GM21381 (cell line): ENCODE data around the gene ITPK1.

Source experiments
- ATAC-seq: cut with Tn5 transposase; IDR thresholded peaks from one replicate; pipeline ENCODE4 v1.9.1; 2021; ENCODE audit warnings: mild to moderate bottlenecking, moderate library complexity; ENCODE audit not compliant: unreplicated experiment

Gene ITPK1

DNA sequence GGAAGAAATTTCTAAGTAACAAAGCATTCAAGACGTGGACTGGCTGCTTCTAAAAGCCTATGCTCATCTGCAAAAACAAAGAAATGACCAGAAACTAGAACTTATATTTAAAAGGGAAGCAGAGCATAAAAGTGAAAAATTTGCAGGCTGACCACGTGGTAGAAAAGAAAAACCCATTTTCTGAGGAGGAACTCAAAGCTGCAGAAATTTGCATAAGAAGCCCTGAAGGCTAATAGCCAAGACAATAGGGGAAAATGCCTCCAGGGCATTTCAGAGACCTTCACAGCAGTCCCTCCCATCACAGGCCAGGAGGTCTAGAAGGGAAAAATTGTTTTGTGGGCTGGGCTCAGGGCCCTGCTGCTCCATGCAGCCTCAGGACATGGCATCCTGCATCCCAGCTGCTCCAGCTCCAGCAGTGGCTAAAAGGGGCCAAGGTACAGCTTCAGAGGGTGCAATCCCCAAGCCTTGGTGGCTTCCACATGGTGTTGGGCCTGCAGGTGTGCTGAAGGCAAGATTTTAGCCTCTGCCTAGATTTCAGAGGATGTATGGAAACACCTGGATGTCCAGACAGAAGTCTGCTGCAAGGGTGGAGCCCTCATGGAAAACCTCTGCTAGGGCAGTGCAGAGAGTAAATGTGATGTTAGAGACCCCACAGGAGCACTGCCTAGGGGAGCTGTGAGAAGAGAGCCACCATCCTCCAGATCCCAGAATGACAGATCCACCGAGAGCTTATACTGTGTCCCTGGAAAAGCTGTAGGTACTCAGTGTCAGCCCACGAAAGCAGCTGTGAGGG lies 137.3 kb downstream of the ITPK1 start:
- no peak for ATAC-seq

DNA sequence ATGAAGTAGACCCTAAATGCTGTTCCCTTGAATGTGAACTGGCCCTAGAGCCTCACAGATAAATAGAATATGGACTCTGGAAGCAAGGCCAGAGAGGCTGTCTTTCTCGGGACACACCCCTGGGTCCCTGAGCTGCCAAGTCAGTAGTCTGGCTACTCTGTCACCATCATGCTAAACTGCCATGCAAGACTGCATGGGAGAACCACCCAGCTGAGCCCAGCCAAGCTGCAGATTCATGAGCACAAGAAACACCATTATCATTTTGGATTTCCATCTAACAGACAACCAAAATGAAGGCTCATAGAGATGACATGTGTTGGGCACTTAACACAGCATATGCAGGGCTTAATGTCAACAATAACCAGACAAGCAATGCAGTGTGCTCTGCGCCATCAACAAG lies 139.5 kb downstream of the ITPK1 start:
- ATAC-seq, result no peak

DNA sequence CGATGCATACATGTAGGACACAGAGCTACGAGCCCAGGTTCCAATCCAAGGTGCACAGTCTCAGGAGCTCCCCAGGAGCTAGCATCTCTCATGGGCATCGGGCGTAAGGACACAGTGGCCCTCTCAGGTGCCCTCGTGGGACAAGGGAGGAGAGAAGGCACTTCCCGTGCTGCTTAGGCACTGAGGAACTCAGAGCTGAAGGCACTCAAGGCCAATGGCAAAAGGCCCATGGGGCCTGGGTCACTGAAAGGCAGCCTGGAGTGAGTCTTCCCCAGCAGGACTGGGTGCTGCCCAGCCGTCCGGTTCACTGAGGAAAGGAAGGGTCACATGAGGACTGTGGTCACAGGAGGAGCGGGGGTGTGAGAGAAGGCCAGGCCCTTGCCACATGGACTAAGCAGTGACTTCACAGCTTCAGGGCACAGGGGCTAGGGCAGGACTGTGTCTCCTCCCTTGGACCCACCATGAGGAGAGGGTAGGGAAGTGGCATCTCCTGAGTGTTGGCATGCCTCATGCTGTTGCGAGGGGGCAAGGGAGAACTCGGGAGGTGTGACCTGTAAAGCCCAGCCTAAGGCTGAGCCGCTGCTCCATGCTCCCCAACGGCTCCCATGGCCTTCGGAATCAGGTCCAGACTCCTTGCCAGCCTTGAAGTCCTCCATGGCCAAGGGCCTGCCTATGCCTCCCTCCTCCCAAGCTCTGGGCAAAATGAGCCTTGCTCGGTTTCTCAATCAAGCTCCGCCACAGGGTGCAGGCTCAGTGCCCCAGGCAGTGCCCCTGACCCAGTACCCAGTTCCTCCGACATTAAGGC lies 141.0 kb downstream of the ITPK1 start:
- ATAC-seq, result no peak

DNA sequence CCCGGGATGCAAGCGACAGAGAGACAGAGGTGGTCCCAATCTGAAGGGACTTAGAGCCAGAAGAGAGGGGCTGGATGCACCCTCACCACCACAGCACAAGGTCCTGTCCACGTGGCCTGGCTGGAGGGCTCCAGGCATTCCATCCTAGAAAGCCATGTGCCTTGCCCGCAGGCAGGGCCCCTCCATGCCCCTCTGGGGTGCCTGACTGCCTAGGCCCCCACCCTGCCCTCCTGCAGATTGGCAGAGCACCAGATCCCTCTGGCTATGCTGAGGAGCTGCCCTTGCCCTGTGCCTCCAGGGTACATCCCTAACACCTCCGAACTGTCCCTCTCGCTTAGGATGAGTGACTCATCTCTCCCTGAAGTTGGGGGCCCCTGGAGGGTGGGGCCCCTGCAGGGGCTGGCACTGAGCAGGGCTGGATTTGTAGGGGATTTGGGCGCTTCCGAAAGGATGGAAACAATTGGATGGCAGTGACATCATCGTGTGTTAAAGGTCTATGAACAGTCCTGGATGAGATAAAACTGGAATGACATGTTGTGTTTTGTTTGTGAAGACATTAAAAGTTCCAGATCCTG lies 141.8 kb downstream of the ITPK1 start:
- no peak for ATAC-seq

DNA sequence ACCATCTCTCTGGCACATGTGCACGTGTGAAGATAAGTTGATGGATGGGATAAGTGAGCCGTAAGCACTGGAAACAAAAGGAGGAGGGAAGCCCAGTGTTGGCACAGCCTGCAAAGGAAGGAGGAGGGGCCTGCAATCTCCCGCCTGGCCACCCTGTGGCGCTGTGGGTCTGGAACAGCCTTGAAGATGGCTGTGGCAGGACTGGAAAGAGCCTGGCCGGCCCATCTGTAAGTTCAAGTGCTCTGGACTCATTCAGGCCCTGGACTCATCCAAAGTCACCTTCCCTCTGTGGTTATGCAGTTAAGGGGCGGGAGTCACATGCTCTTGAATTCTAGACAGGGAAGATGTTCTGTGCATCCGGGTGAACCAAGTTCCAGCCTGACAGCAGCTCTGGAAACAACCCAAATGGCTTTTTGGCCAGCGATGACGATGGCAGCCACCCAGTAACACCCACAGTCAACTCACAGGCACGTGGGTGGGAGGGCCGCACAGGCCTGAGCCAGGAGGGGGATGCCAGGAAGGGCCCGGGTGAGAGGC lies 142.4 kb downstream of the ITPK1 start:
- ATAC-seq, result no peak

DNA sequence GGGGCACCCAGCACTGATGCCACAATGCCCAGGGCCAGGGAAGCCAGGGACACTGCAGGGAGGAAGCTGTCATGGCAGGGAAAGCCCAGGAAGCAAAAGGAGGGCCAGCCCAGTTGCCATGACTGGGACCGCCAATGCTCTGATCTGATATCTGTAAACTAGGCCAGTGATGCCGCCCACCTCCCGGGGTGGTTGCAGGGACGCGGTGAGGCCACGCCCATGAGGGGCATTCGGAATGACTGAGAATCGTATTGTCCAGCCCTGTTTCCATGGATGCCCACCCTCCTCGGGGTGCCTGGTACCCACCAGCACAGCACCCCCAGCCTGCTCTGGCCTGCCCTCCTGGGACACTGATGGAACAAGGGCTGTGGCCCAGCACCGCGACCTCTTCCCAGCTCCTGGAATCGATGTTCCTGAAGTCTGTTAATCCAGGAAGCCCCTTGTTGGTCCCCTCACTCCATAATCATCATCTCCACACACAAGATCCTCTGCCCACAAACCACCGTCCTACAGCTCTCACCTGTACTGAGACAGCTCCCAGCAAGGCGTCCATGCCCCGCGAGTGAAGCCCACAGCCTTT lies 144.0 kb downstream of the ITPK1 start:
- no peak for ATAC-seq

DNA sequence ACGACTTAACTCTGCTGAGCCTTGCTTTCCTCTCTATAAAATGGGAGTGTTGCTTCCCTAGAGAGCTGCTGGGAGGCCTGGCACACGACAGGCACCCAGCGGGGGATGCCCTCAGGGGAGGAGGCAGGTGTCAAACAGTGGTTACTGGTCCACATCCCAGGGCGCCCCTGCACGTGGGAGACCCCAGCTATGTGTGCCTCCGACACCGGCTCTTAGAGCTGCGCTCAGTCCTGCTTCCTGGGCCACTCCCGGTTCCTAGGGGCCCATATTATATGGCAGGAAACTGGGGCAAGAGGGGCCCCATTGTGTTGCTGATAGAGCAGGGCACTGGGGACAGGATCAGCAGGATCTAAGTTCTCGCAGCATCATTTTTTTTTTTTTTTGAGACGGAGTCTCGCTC lies 145.5 kb downstream of the ITPK1 start:
- no peak for ATAC-seq

DNA sequence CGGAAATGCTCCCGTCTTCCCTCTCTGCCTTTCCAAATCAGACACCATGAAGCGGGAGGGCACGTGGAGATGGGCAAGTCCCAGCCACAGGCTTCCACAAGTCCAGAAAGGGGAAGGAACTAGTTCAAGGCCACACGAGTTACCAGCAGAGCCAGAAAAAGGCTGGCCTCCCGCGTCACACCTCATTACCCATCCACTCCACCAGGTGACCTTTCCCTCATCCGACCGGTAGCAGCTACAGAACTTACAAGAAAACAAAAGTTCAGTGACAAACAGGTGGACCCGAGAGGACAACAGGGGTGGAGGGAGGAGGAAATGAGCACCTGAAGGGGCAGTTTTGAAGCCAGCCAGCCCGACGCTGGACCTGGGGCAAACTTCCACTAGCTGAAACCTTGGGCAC lies 145.9 kb downstream of the ITPK1 start:
- no peak for ATAC-seq

DNA sequence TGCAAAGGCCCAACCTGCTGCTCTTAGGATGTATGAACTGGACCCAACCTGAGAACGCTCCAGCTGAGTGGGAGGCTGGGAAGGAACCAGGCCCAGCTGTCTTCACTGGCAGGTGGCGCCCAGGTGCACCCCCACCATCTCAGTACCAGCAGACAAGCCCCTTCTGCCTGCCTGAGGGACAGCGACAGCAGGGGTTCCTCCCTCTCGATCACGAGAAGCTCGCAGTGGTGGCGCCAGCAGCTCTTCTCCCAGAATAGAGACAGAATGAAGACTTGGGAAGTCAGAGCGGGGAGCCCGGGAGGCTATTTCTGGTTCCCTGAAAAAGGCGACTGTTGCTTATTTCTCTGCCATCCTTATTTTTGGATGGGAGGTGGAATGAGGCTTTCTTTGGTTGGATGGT lies 146.3 kb downstream of the ITPK1 start:
- no peak for ATAC-seq

DNA sequence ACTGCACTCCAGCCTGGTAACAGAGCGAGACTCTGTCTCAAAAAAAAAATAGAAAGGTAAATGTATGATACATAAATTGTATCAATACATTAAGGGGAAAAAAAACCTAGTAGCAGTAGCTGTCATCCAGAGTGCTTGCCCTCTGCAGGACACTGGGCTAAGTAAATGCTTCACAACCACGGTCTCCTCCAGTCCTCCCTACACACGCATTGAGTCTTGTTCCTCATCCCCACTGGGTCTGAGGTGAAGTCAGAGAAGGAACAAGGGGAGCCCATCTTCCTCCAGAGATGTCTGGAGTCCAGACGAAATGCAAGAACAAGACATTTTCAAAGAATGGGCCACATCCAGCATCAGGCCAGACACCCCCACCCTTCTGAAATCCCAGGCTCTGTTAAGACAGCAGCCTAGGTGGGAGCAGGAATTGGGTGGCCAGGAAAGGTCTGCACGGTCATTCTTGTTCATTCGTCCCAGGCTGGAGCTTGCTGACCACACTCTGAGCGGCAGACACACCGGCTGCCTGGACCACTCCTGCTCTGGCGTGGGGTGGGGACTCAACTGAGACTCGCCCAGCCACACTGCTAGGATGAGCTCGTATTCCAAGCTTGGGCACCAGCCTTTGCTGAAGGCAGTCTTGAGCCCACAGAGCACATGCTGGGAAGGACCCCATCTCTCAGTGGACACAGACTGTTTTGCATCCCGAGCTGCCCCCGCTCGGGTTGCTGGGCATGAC lies 147.3 kb downstream of the ITPK1 start:
- no peak for ATAC-seq

DNA sequence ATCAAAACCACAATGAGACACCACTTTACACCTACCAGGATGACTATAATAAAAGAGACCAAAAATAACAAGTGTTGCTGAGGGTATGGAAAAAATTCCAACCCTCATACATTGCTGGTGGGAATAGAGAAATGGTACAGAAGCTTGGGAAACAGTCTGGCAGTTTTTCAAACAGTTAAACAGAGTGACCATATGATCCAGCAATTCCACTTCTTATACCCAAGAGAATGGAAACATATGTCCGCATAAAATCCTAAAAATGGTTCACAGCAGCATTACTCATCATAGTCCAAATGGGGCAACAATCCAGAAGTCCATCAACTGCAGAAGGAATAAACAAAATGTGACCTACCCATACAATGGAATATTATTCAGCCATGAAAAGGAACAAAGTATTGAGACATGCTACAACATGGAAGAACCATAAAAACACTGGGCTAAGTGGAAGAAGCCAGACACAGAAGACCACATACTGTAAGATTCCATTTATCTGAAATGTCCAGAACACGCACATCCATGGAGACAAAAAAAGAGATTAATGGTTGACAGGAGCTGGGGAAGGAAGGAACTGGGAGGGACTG lies 148.3 kb downstream of the ITPK1 start:
- no peak for ATAC-seq

DNA sequence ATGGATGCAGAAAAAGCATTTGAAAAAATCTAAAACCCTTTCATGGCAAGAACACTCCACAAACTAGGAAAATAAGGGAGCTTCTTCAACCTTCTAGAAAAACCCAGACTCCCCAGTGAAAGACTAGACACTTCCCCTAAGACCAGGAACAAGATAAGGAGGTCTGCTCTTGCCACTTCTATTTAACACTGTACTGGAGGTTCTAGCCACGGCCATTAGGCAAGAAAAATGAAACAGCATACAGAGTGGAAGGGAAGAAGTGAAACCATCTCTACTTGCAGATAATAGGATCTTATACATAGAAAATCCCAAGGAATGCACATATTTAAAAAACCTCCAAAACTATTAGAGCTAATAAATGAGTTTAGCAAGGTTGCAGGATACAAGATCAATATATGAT lies 150.4 kb downstream of the ITPK1 start:
- no peak for ATAC-seq

DNA sequence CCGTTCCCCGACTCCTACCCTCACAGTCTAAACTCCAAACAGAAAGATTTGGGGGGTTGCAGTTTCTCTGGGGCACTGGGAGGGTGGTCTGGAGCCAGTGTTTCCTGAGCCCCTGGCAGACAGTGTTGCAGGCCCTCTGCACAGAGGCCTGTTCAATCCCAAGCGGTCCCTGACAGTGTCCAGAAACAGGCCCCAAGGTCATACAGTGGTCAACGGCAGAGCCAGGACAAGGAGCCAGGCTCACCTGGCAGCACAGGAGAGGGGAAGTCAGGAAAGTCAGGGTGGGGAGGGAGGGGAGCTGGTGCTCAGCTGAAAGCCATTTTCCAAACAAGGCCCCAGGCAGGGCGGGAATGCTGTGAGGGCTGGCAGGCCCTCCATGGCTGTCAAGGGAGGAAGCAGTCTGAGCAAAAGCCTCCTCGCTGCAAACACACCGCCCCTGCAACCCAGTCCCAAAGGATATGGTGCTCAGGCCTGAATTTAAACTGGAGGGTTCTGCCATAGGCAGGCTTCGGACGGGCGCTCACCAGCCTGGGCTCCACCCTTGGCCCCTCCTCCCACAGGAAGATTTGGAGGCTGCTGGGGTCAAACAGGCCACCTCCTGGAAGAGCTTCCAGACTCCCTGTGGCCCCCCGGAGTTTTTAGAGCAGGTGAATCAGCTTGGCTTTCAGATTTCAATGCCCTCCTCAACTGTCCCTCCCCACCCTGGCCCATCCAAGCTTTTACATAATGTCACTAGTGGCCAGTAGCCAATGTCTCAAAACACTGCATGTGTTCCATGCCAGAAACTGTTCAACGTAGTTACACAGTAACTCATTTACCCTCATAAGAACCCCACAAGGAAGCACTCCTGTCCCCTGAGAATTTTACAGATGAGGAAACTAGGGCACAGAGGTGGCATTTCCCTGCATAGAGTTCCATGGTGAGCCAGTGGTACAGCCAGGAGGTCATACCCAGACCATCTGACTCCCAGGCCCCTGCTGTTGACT lies 151.3 kb downstream of the ITPK1 start:
- no peak for ATAC-seq

DNA sequence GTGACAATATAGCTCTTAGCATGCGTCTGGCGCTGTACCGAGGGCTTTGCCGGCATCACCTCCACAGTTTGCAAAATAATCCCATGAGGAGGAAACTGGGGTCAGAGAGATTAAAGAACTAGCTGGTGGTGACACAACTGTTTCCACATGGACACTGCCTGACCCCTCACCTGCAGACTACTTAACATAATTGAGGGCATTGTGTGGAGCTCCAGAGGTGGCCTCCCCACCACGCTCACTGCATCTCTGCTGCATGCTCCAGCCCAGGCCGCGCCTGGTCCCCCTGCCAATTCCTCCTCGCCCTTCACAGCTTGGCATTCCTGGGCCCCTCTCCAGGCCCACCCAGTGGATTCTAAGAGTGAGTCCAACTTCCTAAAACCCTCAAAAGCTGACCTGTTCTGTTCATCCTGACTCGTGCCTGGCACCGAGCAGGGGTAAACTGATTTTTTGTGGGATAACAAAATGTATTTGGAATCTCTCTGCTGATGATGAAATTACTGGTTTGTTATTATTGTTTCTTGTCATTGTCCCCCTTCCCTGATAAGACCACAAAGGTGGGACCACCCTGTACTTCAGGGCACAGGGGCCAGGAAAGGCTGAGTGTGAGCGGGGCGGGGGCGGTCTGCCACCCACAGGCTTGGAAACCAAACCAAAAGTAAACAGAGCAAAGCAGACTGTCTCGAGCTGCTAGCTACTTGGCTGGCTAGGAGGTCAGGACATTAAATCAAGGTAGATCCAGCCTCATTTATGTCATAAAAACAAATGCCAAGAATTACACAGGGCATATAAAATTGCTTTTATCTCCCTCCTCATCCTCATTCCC lies 152.2 kb downstream of the ITPK1 start:
- ATAC-seq, result no peak

DNA sequence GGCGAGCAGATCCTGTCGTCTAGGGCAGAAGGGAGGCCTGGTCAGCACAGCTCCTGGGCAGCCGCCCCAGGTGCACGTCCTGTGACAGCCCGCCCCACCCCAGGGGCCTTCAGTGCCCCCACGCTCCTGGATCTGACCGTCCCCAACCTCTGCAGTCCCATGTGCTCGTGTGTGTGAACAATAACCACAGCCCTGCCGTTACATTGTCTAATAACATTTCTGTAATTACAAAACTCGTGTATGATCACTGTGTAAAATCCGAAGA lies 153.0 kb downstream of the ITPK1 start:
- ATAC-seq, result no peak

DNA sequence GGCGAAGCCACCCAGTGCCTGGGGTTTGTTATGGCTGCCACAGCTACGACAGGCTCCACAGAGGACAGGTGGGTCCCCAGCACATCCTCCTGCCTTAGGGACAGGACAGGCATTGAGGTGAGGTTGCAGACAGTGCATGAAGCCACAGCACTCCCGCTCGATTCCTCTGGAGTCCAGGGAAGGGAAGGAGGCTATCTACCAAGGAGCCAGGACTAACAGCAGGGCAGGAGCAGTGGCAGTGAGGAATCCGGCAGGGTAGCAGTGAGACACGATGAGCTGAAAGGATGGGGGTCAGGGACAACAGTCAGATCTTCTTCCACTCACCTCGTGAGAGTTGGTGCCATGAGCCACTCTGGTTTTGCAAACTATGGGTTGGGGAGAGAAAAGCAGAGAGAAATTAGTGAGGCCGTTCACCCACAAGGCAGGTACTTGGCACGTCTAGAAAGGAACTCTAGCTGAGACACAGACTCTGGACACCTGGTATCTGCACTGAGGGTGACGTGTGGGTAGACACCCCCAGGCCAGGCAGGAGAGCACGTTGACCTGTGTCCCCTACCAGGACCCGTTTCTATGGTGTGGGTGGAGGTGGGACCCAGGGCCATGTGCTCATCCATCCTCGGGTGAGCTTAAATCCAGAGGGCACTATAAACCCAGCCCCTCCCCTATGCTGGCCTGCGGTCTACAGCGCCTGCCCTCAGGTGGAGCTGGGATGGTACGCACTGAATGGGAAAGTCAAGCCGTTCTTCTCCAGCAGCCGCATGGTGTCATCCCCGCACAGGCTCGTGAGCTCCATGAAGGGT lies 153.5 kb downstream of the ITPK1 start:
- ATAC-seq, result no peak

DNA sequence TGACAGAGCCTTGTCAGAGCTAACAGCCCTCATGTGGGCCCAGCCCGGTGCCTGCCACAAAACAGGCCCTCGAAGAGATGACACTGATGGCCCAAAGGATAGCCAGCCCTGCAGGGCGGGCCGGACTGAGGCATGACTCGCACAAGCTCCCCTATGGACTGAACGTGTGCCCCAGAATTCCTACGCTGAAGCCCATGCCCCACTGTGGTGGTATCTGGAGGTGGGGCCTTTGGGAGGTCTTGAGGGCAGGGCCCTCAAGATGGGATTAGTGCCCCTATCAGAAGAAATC lies 154.2 kb downstream of the ITPK1 start:
- ATAC-seq, result no peak
